Measurements from ENCODE around the gene BDH1.

Gene BDH1

GRCh38 chr3:197484204-197484901 is 71.4 kb downstream of the BDH1 start:
- H3K4me3 ChIP-seq (ENCODE audit: insufficient read depth, low read length, poor library complexity, severe bottlenecking): no peak overlapping the region
- H3K27me3 ChIP-seq (ENCODE audit: low read length): 0 out of 2 replicates have a peak, but pooled peaks cover 3% of the 10 kb centered on the region
- H3K4me2 ChIP-seq (ENCODE audit: low read depth, low read length, poor library complexity, severe bottlenecking): no peak overlapping the region
- no peak overlapping the region for H3K9ac ChIP-seq (ENCODE audit: low read length)
- no peaks in the 10 kb centered on the region for H3F3A ChIP-seq (ENCODE audit: insufficient read depth)
- H2AFZ ChIP-seq (ENCODE audit: low read depth, low read length, severe bottlenecking): no peak overlapping the region
- no peak overlapping the region for H3K27ac ChIP-seq (ENCODE audit: low read depth, low read length)
- no peaks in the 10 kb centered on the region for H3K79me2 ChIP-seq (ENCODE audit: insufficient read depth, low read length)
- H3K36me3 ChIP-seq (ENCODE audit: low read length): no peaks in the 10 kb centered on the region
- H3K9me3 ChIP-seq (ENCODE audit: insufficient read depth, low read length): no peaks in the 10 kb centered on the region
- no peaks in the 10 kb centered on the region for H3K9me2 ChIP-seq (replicated peaks; ENCODE audit: insufficient read depth, low read length)
- TF ChIP-seq EZH2phosphoT487 (conservative IDR thresholded peaks at IDR 0.05; ENCODE audit: low read length) (no peak), CTCF (IDR thresholded peaks at IDR 0.05; ENCODE audit: insufficient read depth, low read length, poor library complexity, severe bottlenecking) (no peak)
- no peaks in the 10 kb centered on the region for H4K20me1 ChIP-seq (ENCODE audit: low read depth, low read length)

DNA sequence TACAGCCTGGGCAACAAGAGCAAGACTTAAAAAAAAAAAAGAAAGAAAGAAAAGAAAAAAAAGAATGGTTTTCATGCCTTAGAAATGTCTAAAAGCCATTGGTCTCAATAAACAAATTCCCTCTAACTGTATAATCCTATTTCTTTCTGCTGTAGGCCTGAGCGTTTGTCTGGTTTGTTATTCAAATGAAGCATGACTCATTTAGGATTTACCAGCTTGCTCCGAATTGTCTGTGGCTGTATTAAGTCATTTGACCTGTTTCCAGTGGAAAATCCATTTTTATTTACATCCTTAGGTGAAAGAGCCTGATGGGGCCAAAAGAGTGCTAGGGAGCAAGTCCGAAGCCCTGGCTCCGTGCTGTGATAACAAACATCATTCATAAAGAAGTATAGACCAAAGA is 73.8 kb downstream of the BDH1 start:
- Histone ChIP-seq H3F3A (ENCODE audit: insufficient read depth) (no peaks in the 10 kb centered on the region), H3K4me2 (ENCODE audit: low read depth, low read length, poor library complexity, severe bottlenecking) (no peak overlapping the region), H3K9me3 (ENCODE audit: insufficient read depth, low read length) (no peaks in the 10 kb centered on the region), H3K27me3 (ENCODE audit: low read length) (0 out of 2 replicates have a peak, but pooled peaks cover 3% of the 10 kb centered on the region), H3K4me3 (ENCODE audit: insufficient read depth, low read length, poor library complexity, severe bottlenecking) (no peak overlapping the region), H3K9ac (ENCODE audit: low read length) (no peak overlapping the region), H3K79me2 (ENCODE audit: insufficient read depth, low read length) (no peaks in the 10 kb centered on the region), H3K36me3 (ENCODE audit: low read length) (no peaks in the 10 kb centered on the region), H3K9me2 (replicated peaks; ENCODE audit: insufficient read depth, low read length) (no peaks in the 10 kb centered on the region), H4K20me1 (ENCODE audit: low read depth, low read length) (no peaks in the 10 kb centered on the region), H2AFZ (ENCODE audit: low read depth, low read length, severe bottlenecking) (no peak overlapping the region), H3K27ac (ENCODE audit: low read depth, low read length) (no peak overlapping the region)
- no peak for TF ChIP-seq EZH2phosphoT487 (conservative IDR thresholded peaks at IDR 0.05; ENCODE audit: low read length)
- no peak for TF ChIP-seq CTCF (IDR thresholded peaks at IDR 0.05; ENCODE audit: insufficient read depth, low read length, poor library complexity, severe bottlenecking)

DNA sequence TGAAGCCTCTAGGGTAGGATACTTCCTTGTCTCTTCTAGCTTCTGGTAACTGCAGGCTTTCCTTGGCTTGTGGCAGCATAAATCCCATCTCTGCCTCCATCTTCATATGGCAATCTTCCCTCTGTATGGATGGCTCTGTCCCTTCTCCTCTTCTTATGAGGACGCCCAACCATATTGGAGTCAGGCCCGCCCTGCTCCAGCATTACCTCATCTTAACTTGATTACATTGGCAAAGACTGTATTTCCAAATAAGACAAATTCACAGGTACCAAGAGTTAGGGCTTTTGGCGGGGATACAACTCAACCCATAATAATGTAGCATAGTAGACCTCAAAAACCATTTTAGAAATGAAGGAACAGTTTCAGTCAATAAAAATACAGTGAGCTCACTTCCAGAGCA is 75.4 kb downstream of the BDH1 start:
- no peaks in the 10 kb centered on the region for H3K9me3 ChIP-seq (ENCODE audit: insufficient read depth, low read length)

More for the DNA sequence above, 75.4 kb downstream of the BDH1 start:
- no peaks in the 10 kb centered on the region for H3K79me2 ChIP-seq (ENCODE audit: insufficient read depth, low read length)
- no peak overlapping the region for H3K4me2 ChIP-seq (ENCODE audit: low read depth, low read length, poor library complexity, severe bottlenecking)
- no peaks in the 10 kb centered on the region for H3K9me2 ChIP-seq (replicated peaks; ENCODE audit: insufficient read depth, low read length)
- H3K9ac ChIP-seq (ENCODE audit: low read length): no peak overlapping the region
- H4K20me1 ChIP-seq (ENCODE audit: low read depth, low read length): no peaks in the 10 kb centered on the region
- no peak overlapping the region for H2AFZ ChIP-seq (ENCODE audit: low read depth, low read length, severe bottlenecking)
- no peaks in the 10 kb centered on the region for H3K36me3 ChIP-seq (ENCODE audit: low read length)
- 0 out of 2 replicates have a peak, but pooled peaks cover 3% of the 10 kb centered on the region for H3K27me3 ChIP-seq (ENCODE audit: low read length)
- no peak for TF ChIP-seq EZH2phosphoT487 (conservative IDR thresholded peaks at IDR 0.05; ENCODE audit: low read length)
- TF ChIP-seq CTCF (IDR thresholded peaks at IDR 0.05; ENCODE audit: insufficient read depth, low read length, poor library complexity, severe bottlenecking): no peak
- no peak overlapping the region for H3K4me3 ChIP-seq (ENCODE audit: insufficient read depth, low read length, poor library complexity, severe bottlenecking)
- H3K27ac ChIP-seq (ENCODE audit: low read depth, low read length): no peak overlapping the region
- no peaks in the 10 kb centered on the region for H3F3A ChIP-seq (ENCODE audit: insufficient read depth)

Data from SU-DHL-6 (cell line).